Right lobe of liver (tissue), 4 donors: ENCODE results near the gene BTBD2.

Source experiments
- CTCF ChIP-seq, 4 donors: fragments of 200-600 bp in 3 of 4; fragments of 450-650 bp in 1 of 4; IDR thresholded peaks; one replicate each; pipeline versions ENCODE4 v1.5.1 to v1.8.0; 2016 to 2022; ENCODE audit warnings: antibody characterized with exemption in 4 of 4, mild to moderate bottlenecking in 2 of 4
- POLR2A ChIP-seq: fragments of 450-650 bp; IDR thresholded peaks from one replicate; pipeline ENCODE4 v1.6.1; 2017; ENCODE audit warnings: antibody characterized with exemption, mild to moderate bottlenecking
- donor health status: DM: no; HTN: no; CAD: no.
- donor health status: DM: no; HTN: no; CAD: no.
- donor health status: DM: no; HTN: yes; CAD: no.

GRCh38 chr19:1954532-1954933, 61.0 kb downstream of the BTBD2 start:
- no peak for TF ChIP-seq CTCF (IDR thresholded peaks at IDR 0.05)
- TF ChIP-seq POLR2A, result no peak
